Mononuclear cell (primary cell): Measurements from ENCODE around the gene SLC22A13. TPM values are rescaled to one million over a fixed set of nuclear protein-coding genes. Genes with fewer than 3 reads are reported as not detected.
"Not testable (repeated sequence)": the region's sequence is repeated elsewhere in the genome, so short reads cannot be mapped to it uniquely, and the experiment has no call there.

Experiments used
- H3K27me3 ChIP-seq: 2 replicates; pipeline ENCODE4 v1.6.0; 2011; ENCODE audit warnings: low read length, control low read depth; ENCODE audit not compliant: insufficient read depth
- H3K4me1 ChIP-seq: 2 replicates; pipeline ENCODE4 v1.5.1; 2011; ENCODE audit warnings: mild to moderate bottlenecking, low read length, control low read depth; ENCODE audit not compliant: insufficient read depth
- H3K4me3 ChIP-seq: 2 replicates; pipeline ENCODE4 v1.5.1; 2011; ENCODE audit warnings: mild to moderate bottlenecking, low read length, moderate library complexity
- H3K9me3 ChIP-seq: 2 replicates; pipeline ENCODE4 v1.5.1; 2011; ENCODE audit warnings: low read depth, mild to moderate bottlenecking, control low read depth, low read length
- total RNA-seq: library from RNA; depleted of rRNA; stranded (reverse); fragments of >200 nt; gene quantifications from one replicate; pipeline ENCODE4 v1.2.3, GENCODE V29; 2012

The SLC22A13 gene
- total RNA-seq, 1 donor: not detected

- Histone ChIP-seq H3K9me3 (no peaks in the 10 kb centered on the region), H3K27me3 (no peaks in the 10 kb centered on the region), H3K4me1 (peaks cover 20% of the 10 kb centered on the region), H3K4me3 (no peak overlapping the region)
These were observed 42.8 kb downstream of the SLC22A13 start for GRCh38 chr3:38308456-38308855.

- Histone ChIP-seq H3K27me3 (no peaks in the 10 kb centered on the region), H3K4me3 (no peak overlapping the region), H3K4me1 (peaks cover 29% of the 10 kb centered on the region), H3K9me3 (no peaks in the 10 kb centered on the region)
These were observed 45.9 kb downstream of the SLC22A13 start for GRCh38 chr3:38311476-38311875.

- Histone ChIP-seq H3K4me1 (peaks cover 34% of the 10 kb centered on the region), H3K9me3 (no peaks in the 10 kb centered on the region), H3K27me3 (no peaks in the 10 kb centered on the region), H3K4me3 (no peak overlapping the region)
These were observed 46.3 kb downstream of the SLC22A13 start for GRCh38 chr3:38311941-38312340.

DNA sequence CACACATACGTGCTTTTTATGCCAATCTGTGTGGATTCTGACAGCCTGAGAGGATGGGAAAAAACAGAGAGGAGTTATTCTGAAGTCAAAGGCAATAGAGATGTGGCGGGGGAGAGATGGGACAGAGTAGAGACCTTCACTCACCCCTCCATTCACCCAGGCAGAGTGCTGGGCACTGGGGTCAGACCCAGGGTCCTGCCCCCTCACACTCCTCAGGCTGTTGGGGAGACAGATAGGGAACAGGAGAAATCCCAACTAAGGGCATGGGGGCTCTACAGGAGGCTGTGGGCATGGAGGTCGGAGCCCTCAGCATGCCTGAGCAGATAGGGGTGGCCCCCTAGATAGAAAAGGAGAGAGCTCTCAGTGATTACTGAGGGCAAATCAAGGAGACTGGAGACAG, 46.7 kb downstream of the SLC22A13 start:
- Histone ChIP-seq H3K27me3 (no peaks in the 10 kb centered on the region), H3K9me3 (no peaks in the 10 kb centered on the region), H3K4me1 (peaks cover 37% of the 10 kb centered on the region), H3K4me3 (no peak overlapping the region)

- no peaks in the 10 kb centered on the region for H3K27me3 ChIP-seq
- no peaks in the 10 kb centered on the region for H3K9me3 ChIP-seq
- peaks cover 37% of the 10 kb centered on the region for H3K4me1 ChIP-seq
- no peak overlapping the region for H3K4me3 ChIP-seq
These were observed 47.7 kb downstream of the SLC22A13 start for GRCh38 chr3:38313263-38313662.

DNA sequence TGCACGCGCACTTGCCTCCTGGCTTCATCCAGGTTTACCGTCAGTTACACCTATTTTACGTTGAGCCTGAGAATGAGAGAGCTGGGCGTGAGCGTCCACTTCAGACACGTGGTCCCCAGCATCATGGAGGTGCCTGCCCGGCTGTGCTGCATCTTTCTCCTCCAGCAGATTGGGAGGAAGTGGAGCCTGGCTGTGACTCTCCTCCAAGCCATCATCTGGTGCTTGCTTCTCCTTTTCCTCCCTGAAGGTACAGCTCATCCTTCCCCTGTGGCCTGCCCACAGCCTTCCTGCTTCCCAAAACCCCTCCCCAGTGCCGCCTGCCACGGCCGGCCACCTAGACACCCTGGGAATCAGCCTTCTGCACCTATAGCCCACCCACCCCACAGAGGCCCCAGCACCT, 48.1 kb downstream of the SLC22A13 start:
- no peak overlapping the region for H3K4me3 ChIP-seq
- no peaks in the 10 kb centered on the region for H3K9me3 ChIP-seq
- H3K27me3 ChIP-seq: no peaks in the 10 kb centered on the region
- H3K4me1 ChIP-seq: peaks cover 37% of the 10 kb centered on the region

DNA sequence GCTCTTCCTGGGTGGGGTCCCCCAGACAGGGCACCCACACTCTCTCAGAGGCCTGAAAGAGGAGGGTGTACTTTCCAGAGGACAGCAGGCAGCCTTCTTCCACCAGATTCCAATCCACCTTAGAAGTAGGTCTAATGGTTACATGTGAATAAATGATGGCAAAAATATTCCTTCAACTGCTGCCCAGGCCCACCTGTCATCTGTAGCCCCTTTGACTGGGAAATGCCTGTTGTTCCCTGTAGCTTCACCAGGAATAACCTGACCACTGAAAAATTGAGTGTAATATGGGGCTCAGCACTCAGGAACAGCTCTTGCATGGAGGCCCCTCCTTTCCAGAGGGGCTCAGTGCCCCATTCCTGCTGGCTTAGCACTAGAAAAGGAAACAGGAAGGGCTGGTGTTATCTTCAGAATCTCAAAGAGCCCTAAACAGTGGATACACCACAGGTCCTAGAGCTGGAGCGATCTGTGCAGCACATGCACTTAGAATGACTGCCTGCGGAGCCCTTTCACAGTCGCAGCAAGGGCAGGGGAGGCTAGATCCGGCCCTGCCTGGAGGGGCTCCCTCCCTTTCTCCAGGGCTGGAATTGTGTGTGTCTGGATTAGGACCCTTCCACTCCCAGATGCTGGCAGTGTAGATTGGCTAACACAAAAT, 48.6 kb downstream of the SLC22A13 start:
- peaks cover 37% of the 10 kb centered on the region for H3K4me1 ChIP-seq
- no peaks in the 10 kb centered on the region for H3K9me3 ChIP-seq
- no peaks in the 10 kb centered on the region for H3K27me3 ChIP-seq

GRCh38 chr3:38314764-38315487, 49.3 kb downstream of the SLC22A13 start:
- no peaks in the 10 kb centered on the region for H3K27me3 ChIP-seq
- peaks cover 37% of the 10 kb centered on the region for H3K4me1 ChIP-seq
- H3K4me3 ChIP-seq: no peak overlapping the region
- H3K9me3 ChIP-seq: no peaks in the 10 kb centered on the region

More for the DNA sequence above, 48.6 kb downstream of the SLC22A13 start:
- H3K4me3 ChIP-seq: no peak overlapping the region

DNA sequence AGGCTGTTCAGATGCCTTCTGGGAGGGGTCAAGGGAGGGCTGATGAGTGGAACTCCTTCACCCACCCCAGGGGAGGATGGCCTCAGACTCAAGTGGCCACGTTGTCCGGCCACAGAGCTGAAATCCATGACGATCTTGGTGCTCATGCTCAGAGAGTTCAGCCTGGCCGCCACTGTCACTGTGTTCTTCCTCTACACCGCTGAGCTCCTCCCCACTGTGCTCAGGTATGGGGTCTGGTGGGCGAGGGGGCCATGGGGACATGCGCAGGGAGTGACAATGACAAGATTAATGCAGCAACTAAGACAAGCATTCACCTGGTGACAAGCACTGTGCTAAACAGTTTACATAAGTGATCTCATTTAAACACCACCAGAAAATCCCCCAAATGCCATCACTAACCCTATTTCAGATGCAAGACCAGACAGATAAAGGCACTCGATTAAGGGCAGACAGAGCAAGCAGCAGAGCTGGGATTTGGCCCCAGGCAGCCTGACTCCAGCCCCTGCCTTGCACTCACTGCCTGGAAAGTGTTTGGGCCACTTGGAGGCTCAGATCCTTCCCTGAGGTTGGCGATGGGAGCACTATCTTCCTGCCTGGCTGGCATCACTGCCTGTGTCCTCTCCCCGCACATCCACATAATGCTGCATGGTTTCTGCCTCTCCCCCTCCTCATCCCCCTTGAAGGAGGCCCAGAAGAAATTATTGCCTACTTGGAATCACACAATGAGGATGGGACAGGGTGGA, 50.0 kb downstream of the SLC22A13 start:
- Histone ChIP-seq H3K9me3 (no peaks in the 10 kb centered on the region), H3K4me3 (no peak overlapping the region), H3K27me3 (no peaks in the 10 kb centered on the region), H3K4me1 (peaks cover 34% of the 10 kb centered on the region)

GRCh38 chr3:38316356-38317191, 51.0 kb downstream of the SLC22A13 start:
- Histone ChIP-seq H3K9me3 (no peaks in the 10 kb centered on the region), H3K4me3 (no peak overlapping the region), H3K4me1 (peaks cover 26% of the 10 kb centered on the region), H3K27me3 (no peaks in the 10 kb centered on the region)

DNA sequence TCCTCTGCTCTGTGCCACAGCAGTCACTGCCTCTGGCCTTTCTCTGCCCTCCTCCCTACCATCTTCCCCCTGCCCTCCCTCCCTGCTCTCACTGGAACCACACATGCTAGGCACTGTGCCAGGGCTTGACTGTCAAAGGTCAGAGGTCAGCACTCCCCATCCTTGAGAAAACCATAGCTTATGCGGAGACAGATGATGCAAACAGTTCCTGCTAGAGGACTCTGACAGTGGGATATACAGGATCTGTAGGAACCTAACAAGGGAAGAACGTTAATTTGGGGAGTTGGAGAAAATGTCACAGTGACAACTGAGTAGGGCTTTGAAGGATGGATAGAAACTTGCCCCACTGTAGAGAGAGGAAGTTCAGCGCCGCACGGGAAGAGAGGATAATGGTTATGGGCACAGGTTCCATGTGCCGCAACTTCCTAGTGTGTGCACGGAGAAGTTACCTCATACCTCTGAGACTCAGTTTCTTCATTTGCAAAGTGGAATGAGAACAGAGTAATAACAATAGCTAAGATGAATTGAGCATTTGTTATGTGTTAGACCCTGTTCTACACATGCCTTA, 51.7 kb downstream of the SLC22A13 start:
- no peaks in the 10 kb centered on the region for H3K9me3 ChIP-seq
- no peaks in the 10 kb centered on the region for H3K27me3 ChIP-seq
- H3K4me1 ChIP-seq: peaks cover 20% of the 10 kb centered on the region
- H3K4me3 ChIP-seq: no peak overlapping the region

GRCh38 chr3:38318766-38319671, 53.4 kb downstream of the SLC22A13 start:
- Histone ChIP-seq H3K4me3 (no peak overlapping the region), H3K9me3 (no peaks in the 10 kb centered on the region), H3K4me1 (peaks cover 14% of the 10 kb centered on the region), H3K27me3 (no peaks in the 10 kb centered on the region)

- H3K4me3 ChIP-seq, H3K4me1 ChIP-seq, H3K9me3 ChIP-seq, H3K27me3 ChIP-seq: not testable (repeated sequence)
These were observed 55.0 kb downstream of the SLC22A13 start for GRCh38 chr3:38320638-38321037.

- Histone ChIP-seq H3K4me1 (no peaks in the 10 kb centered on the region), H3K9me3 (no peaks in the 10 kb centered on the region), H3K4me3 (no peak overlapping the region)
These were observed 57.4 kb downstream of the SLC22A13 start for GRCh38 chr3:38323060-38323459.

More at GRCh38 chr3:38323060-38323459, 57.4 kb downstream of the SLC22A13 start:
- no peaks in the 10 kb centered on the region for H3K27me3 ChIP-seq
